H1 (cell line): ENCODE measurements around the gene BRPF3. TPM values are rescaled to one million over a fixed set of nuclear protein-coding genes. Genes with fewer than 3 reads are reported as not detected.

ENCODE experiments used
- CTCF ChIA-PET: fragments of 300-600 bp; sonication (Branson Sonifier 250); formaldehyde crosslinking; loops from one replicate; lab custom pipeline; 2021; ENCODE audit not compliant: partially characterized antibody; lab: Charles Lee
- POLR2A ChIA-PET: fragments of 300-600 bp; sonication (Branson Sonifier 250); formaldehyde crosslinking; loops from one replicate; lab custom pipeline; 2021; ENCODE audit warnings: inconsistent platforms; ENCODE audit not compliant: partially characterized antibody; lab: Charles Lee
- DNase-seq, 2 experiments: peaks; one replicate each; pipeline versions ENCODE4 v3.0.0 to v3.0.0-alpha.2; 2010 to 2022; ENCODE audit warnings: low spot score in 2 of 2, low read depth in 1 of 2, mixed read lengths in 1 of 2
- FAIRE-seq: peaks from 2 replicates; lab custom pipeline; 2011; peaks lifted over from hg19 to GRCh38; lab: Jason Lieb, UNC
- H2AFZ ChIP-seq: 2 replicates; pipeline ENCODE4 v1.8.1; 2012; ENCODE audit warnings: low read length, inconsistent platforms
- H2AK5ac ChIP-seq: 2 replicates; pipeline ENCODE4 v1.6.1; 2013; ENCODE audit warnings: low read depth, low read length
- H2BK120ac ChIP-seq: replicated peaks from 2 replicates; pipeline ENCODE3; 2013; ENCODE audit warnings: low read depth, low read length, inconsistent platforms
- H2BK12ac ChIP-seq: 2 replicates; pipeline ENCODE4 v1.6.1; 2013; ENCODE audit warnings: low read depth, low read length
- H2BK15ac ChIP-seq: 2 replicates; pipeline ENCODE4 v1.6.1; 2013; ENCODE audit warnings: low read length
- H2BK20ac ChIP-seq: 2 replicates; pipeline ENCODE4 v1.6.1; 2013; ENCODE audit warnings: low read length
- H2BK5ac ChIP-seq: 2 replicates; pipeline ENCODE4 v1.6.1; 2013; ENCODE audit warnings: low read depth, low read length
- H3K14ac ChIP-seq: 2 replicates; pipeline ENCODE4 v1.6.1; 2013; ENCODE audit warnings: inconsistent platforms; ENCODE audit not compliant: insufficient read length
- H3K18ac ChIP-seq: 2 replicates; pipeline ENCODE4 v1.6.1; 2013; ENCODE audit warnings: low read length; ENCODE audit errors: extremely low read depth
- H3K23ac ChIP-seq: 2 replicates; pipeline ENCODE4 v1.6.1; 2013; ENCODE audit warnings: inconsistent platforms; ENCODE audit not compliant: insufficient read length
- H3K23me2 ChIP-seq: 2 replicates; pipeline ENCODE4 v1.6.1; 2013; ENCODE audit warnings: low read depth, low read length
- H3K27ac ChIP-seq: 2 replicates; pipeline ENCODE4 v1.6.1; 2011; ENCODE audit warnings: low read depth, low read length, inconsistent platforms
- H3K27me3 ChIP-seq, 4 experiments: replicated peaks in 1 of 4; 1 replicate in 1 of 4; 2 replicates in 3 of 4; pipeline versions ENCODE4 v1.6.1 to v1.8.1; 2011 to 2013; ENCODE audit warnings: low read length in 3 of 4, mild to moderate bottlenecking in 3 of 4, inconsistent platforms in 2 of 4, mixed read lengths in 2 of 4, moderate library complexity in 1 of 4; ENCODE audit not compliant: control insufficient read depth in 3 of 4, insufficient read depth in 3 of 4; ENCODE audit errors: extremely low read depth in 1 of 4
- H3K36me3 ChIP-seq, 4 experiments: 2 replicates each; pipeline versions ENCODE4 v1.6.1 to v1.8.1; 2011 to 2013; ENCODE audit warnings: mild to moderate bottlenecking in 4 of 4, low read length in 3 of 4, moderate library complexity in 2 of 4, control low read depth in 1 of 4, inconsistent platforms in 1 of 4; ENCODE audit not compliant: insufficient read depth in 4 of 4, control insufficient read depth in 2 of 4
- H3K4ac ChIP-seq: replicated peaks from 2 replicates; pipeline ENCODE3; 2013; ENCODE audit warnings: low read length, low read depth, mixed read lengths, inconsistent platforms; ENCODE audit not compliant: insufficient read length
- H3K4me1 ChIP-seq, 4 experiments: replicated peaks in 1 of 4; 1 replicate in 1 of 4; 2 replicates in 3 of 4; pipeline versions ENCODE4 v1.6.1 to v1.8.1; 2011 to 2013; ENCODE audit warnings: low read length in 3 of 4, inconsistent platforms in 2 of 4, mixed read lengths in 1 of 4; ENCODE audit not compliant: insufficient read depth in 4 of 4, control insufficient read depth in 3 of 4
- H3K4me2 ChIP-seq, 2 experiments: 2 replicates each; pipeline versions ENCODE4 v1.6.1 to v1.8.1; 2011 to 2013; ENCODE audit warnings: low read depth in 2 of 2, low read length in 2 of 2, control low read depth in 1 of 2, inconsistent platforms in 1 of 2, mild to moderate bottlenecking in 1 of 2; ENCODE audit not compliant: insufficient read depth in 1 of 2
- H3K4me3 ChIP-seq, 4 experiments: fragments of 200-600, 300-600 bp in 1 of 4; sonication (generic), shearing (Covaris generic), sonication (Bioruptor Twin) in 1 of 4; 2 replicates each; pipeline versions ENCODE4 v1.5.1 to v1.8.1; 2011 to 2016; ENCODE audit warnings: low read length in 4 of 4, low read depth in 3 of 4, control low read depth in 2 of 4, inconsistent platforms in 2 of 4, mild to moderate bottlenecking in 2 of 4, mixed read lengths in 1 of 4, moderate library complexity in 1 of 4; ENCODE audit not compliant: insufficient read depth in 2 of 4; ENCODE audit errors: extremely low read depth in 1 of 4
- H3K56ac ChIP-seq: replicated peaks from 2 replicates; pipeline ENCODE3; 2013; ENCODE audit warnings: low read depth, mild to moderate bottlenecking, mixed read lengths, low read length, inconsistent platforms; ENCODE audit not compliant: insufficient read length
- H3K79me1 ChIP-seq: 2 replicates; pipeline ENCODE4 v1.6.1; 2013; ENCODE audit warnings: low read depth, low read length, control low read depth
- H3K79me2 ChIP-seq, 2 experiments: 2 replicates each; pipeline versions ENCODE4 v1.6.1 to v1.8.1; 2012 to 2013; ENCODE audit warnings: low read length in 2 of 2, mild to moderate bottlenecking in 2 of 2, inconsistent platforms in 1 of 2; ENCODE audit not compliant: insufficient read depth in 2 of 2, control insufficient read depth in 1 of 2
- H3K9ac ChIP-seq, 4 experiments: replicated peaks in 1 of 4; 1 replicate in 1 of 4; 2 replicates in 3 of 4; pipeline versions ENCODE4 v1.6.1 to v1.8.1; 2011 to 2013; ENCODE audit warnings: low read depth in 3 of 4, low read length in 3 of 4, control low read depth in 2 of 4, mild to moderate bottlenecking in 2 of 4, moderate library complexity in 2 of 4, inconsistent platforms in 1 of 4; ENCODE audit errors: extremely low read depth in 1 of 4
- H3K9me3 ChIP-seq, 2 experiments: 2 replicates each; pipeline versions ENCODE4 v1.6.1 to v1.8.1; 2012 to 2013; ENCODE audit warnings: mild to moderate bottlenecking in 2 of 2, moderate library complexity in 2 of 2, control low read depth in 1 of 2, inconsistent platforms in 1 of 2, low read depth in 1 of 2, low read length in 1 of 2, mixed read lengths in 1 of 2; ENCODE audit not compliant: insufficient read depth in 2 of 2
- H4K20me1 ChIP-seq, 2 experiments: replicated peaks in 1 of 2; 2 replicates each; pipeline versions ENCODE3 to v1.8.1; 2011 to 2013; ENCODE audit warnings: inconsistent platforms in 2 of 2, low read length in 2 of 2, mild to moderate bottlenecking in 1 of 2; ENCODE audit not compliant: insufficient read depth in 2 of 2, control insufficient read depth in 1 of 2
- H4K5ac ChIP-seq: 2 replicates; pipeline ENCODE4 v1.6.1; 2013; ENCODE audit warnings: low read length, low read depth, mixed read lengths, inconsistent platforms; ENCODE audit not compliant: insufficient read length
- H4K8ac ChIP-seq: 2 replicates; pipeline ENCODE4 v1.8.0; 2013; ENCODE audit warnings: mild to moderate bottlenecking, moderate library complexity, low read length, inconsistent platforms; ENCODE audit not compliant: insufficient read depth; ENCODE audit errors: extremely low read depth
- H4K91ac ChIP-seq: replicated peaks from 2 replicates; pipeline ENCODE3; 2013; ENCODE audit warnings: low read length, mixed read lengths, inconsistent platforms; ENCODE audit not compliant: insufficient read length
- CBX5 ChIP-seq: fragments of 300-800, 300-1000 bp; sonication (generic); IDR thresholded peaks from 2 replicates; pipeline ENCODE4 v1.7.1; 2016; ENCODE audit warnings: antibody characterized with exemption, low read length, low read depth
- CREB1 ChIP-seq: IDR thresholded peaks from 2 replicates; pipeline ENCODE4 v1.6.1; 2012; ENCODE audit warnings: inconsistent platforms
- CTBP2 ChIP-seq: IDR thresholded peaks from 2 replicates; pipeline ENCODE4 v1.7.0; 2011; ENCODE audit warnings: borderline replicate concordance, mild to moderate bottlenecking, moderate library complexity, mixed read lengths, low read length; ENCODE audit not compliant: insufficient read depth, insufficient read length
- GTF2F1 ChIP-seq: IDR thresholded peaks from 2 replicates; pipeline ENCODE4 v1.6.1; 2012; ENCODE audit warnings: low read depth, low read length, improper control_type of control experiment, borderline replicate concordance
- JUND ChIP-seq: IDR thresholded peaks from 2 replicates; pipeline ENCODE4 v1.6.1; 2011; ENCODE audit warnings: mild to moderate bottlenecking, improper control_type of control experiment, low read length
- MAFK ChIP-seq: IDR thresholded peaks from 2 replicates; pipeline ENCODE4 v1.6.1; 2012; ENCODE audit warnings: low read depth, mild to moderate bottlenecking, improper control_type of control experiment, low read length
- POU5F1 ChIP-seq: IDR thresholded peaks from 2 replicates; pipeline ENCODE4 v1.6.1; 2011; ENCODE audit warnings: low read depth, mild to moderate bottlenecking, low read length, moderate library complexity
- RFX5 ChIP-seq: IDR thresholded peaks from 2 replicates; pipeline ENCODE4 v1.6.1; 2011; ENCODE audit warnings: low read depth, low read length, improper control_type of control experiment, borderline replicate concordance
- SP2 ChIP-seq: IDR thresholded peaks from 2 replicates; pipeline ENCODE4 v1.6.1; 2012; ENCODE audit warnings: mild to moderate bottlenecking, low read length, inconsistent platforms
- SP4 ChIP-seq: IDR thresholded peaks from 2 replicates; pipeline ENCODE4 v1.6.1; 2012; ENCODE audit warnings: low read length, inconsistent platforms
- polyA plus RNA-seq, 7 experiments: library from polyadenylated mRNA; depleted of rRNA in 3 of 7; stranded (reverse) in 5 of 7; unstranded in 2 of 7; fragments of >200 nt in 5 of 7; fragments of 200-250 nt in 2 of 7; gene quantifications; 1 replicate in 5 of 7; 2 replicates in 1 of 7; 4 replicates in 1 of 7; pipeline versions ENCODE4 v1.2.1 to v1.2.3, GENCODE V29; 2011 to 2013; ENCODE audit warnings: missing spikeins in 2 of 7, mixed read lengths in 2 of 7
- total RNA-seq: library from RNA; stranded (reverse); fragmentation: NEBNext Ultra II Directional; extraction: Animal tissue kit (Norgen Biotek cat#: 25700); gene quantifications from 2 replicates; pipeline ENCODE4 v1.2.1, GENCODE V29; 2021
- TF ChIP-seq, protein P1 (sequence below): IDR thresholded peaks from 2 replicates; pipeline ENCODE4 v1.6.1; 2012; ENCODE audit warnings: low read length, inconsistent platforms

BRPF3 gene
- total and polyA plus RNA-seq, 2 of the 8 experiments (the other 6 are each of a cell fraction or from before 2014, with no cell fraction given), result 26.0 to 37.5 TPM

DNA sequence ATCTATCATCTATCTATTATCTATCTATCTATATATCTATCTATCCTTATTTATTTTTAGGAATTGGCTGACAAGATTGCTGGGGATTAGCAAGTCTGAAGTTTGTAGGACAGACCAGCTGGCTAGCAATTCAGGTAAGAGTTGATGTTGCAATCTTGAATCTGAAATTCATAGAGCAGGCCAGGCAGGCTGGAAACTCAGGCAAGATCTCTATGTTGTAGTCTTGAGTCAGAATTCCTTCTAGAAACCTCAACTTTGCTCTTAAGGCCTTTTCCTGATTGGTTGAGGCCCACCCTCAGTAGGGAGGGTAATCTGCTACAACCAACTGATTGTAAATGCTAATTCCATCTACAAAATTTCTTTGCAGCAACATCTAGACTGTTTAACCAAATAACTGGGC, 47.1 kb upstream of the BRPF3 start:
- no peak overlapping the region for H2AK5ac ChIP-seq
- H3K79me1 ChIP-seq, result no peaks in the 10 kb centered on the region
- ChIA-PET POLR2A (interaction anchor here (1.4 kb wide), 1 partner anchor 10 kb away, joined by 4 read pairs; no protein-coding TSS in a partner anchor), CTCF (interaction anchor here (2.7 kb wide), 1 partner anchor 10 kb away, joined by 12 read pairs; no protein-coding TSS in a partner anchor)
- H2BK20ac ChIP-seq, result no peak overlapping the region
- no peak overlapping the region for H3K4ac ChIP-seq
- no peak for DNase-seq
- H4K20me1 ChIP-seq, result no peaks in the 10 kb centered on the region
- H3K27me3 ChIP-seq, result no peaks in the 10 kb centered on the region
- H3K36me3 ChIP-seq, result no peaks in the 10 kb centered on the region
- no peak overlapping the region for H2AFZ ChIP-seq
- H3K79me2 ChIP-seq, result no peaks in the 10 kb centered on the region
- H3K4me3 ChIP-seq, result no peak overlapping the region
- H3K9ac ChIP-seq, result no peak overlapping the region
- no peak overlapping the region for H3K18ac ChIP-seq
- no peak overlapping the region for H3K56ac ChIP-seq
- no peaks in the 10 kb centered on the region for H3K23me2 ChIP-seq
- no peak overlapping the region for H4K91ac ChIP-seq
- no peak overlapping the region for H4K5ac ChIP-seq
- no peak overlapping the region for H2BK5ac ChIP-seq
- H2BK15ac ChIP-seq, result no peak overlapping the region
- no peak for FAIRE-seq
- TF ChIP-seq GTF2F1 (no peak), CREB1 (no peak), RFX5 (no peak), POU5F1 (no peak), MAFK (no peak), CTBP2 (no peak), JUND (no peak), CBX5 (no peak), SP2 (no peak), SP4 (no peak)
- TF ChIP-seq, protein P1, sequence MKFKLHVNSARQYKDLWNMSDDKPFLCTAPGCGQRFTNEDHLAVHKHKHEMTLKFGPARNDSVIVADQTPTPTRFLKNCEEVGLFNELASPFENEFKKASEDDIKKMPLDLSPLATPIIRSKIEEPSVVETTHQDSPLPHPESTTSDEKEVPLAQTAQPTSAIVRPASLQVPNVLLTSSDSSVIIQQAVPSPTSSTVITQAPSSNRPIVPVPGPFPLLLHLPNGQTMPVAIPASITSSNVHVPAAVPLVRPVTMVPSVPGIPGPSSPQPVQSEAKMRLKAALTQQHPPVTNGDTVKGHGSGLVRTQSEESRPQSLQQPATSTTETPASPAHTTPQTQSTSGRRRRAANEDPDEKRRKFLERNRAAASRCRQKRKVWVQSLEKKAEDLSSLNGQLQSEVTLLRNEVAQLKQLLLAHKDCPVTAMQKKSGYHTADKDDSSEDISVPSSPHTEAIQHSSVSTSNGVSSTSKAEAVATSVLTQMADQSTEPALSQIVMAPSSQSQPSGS, result no peak
- H4K8ac ChIP-seq, result no peak overlapping the region
- no peaks in the 10 kb centered on the region for H3K4me1 ChIP-seq
- no peak overlapping the region for H3K27ac ChIP-seq
- no peak overlapping the region for H3K14ac ChIP-seq
- no peak overlapping the region for H3K4me2 ChIP-seq
- H2BK12ac ChIP-seq, result no peak overlapping the region
- no peak overlapping the region for H2BK120ac ChIP-seq
- H3K23ac ChIP-seq, result no peak overlapping the region
- peaks cover 0 to 3% of the 10 kb centered on the region in 2 experiments; a peak in 1 of 4 replicates for H3K9me3 ChIP-seq
